T-helper 17 cell (primary cell): Measurements from ENCODE around the gene SMCR8. TPM values are rescaled to one million over a fixed set of nuclear protein-coding genes. Genes with fewer than 3 reads are reported as not detected.
"Not testable (repeated sequence)": the region's sequence is repeated elsewhere in the genome, so short reads cannot be mapped to it uniquely, and the experiment has no call there.

Experiments used
- ATAC-seq: fragments of 150-1000 bp; cut with Tn5 transposase; 2 replicates; pipeline ENCODE4 v1.10.0; 2021; ENCODE audit warnings: mild to moderate bottlenecking, moderate library complexity
- DNase-seq, 3 donors: peaks; one replicate each; pipeline versions ENCODE4 v3.0.0 to v3.0.0-alpha.2; 2020 to 2021
- H3K9me3 ChIP-seq: one replicate; pipeline ENCODE4 v1.7.0; 2013; ENCODE audit warnings: low read length, mild to moderate bottlenecking; ENCODE audit not compliant: control insufficient read depth, poor library complexity, severe bottlenecking
- H3K27ac Mint-ChIP-seq: one replicate; pipeline ENCODE4 v1.8.0; 2022; ENCODE audit warnings: mild to moderate bottlenecking, moderate library complexity, mixed read lengths
- H3K27me3 Mint-ChIP-seq: one replicate; pipeline ENCODE4 v1.8.0; 2022; ENCODE audit warnings: mixed read lengths
- H3K36me3 Mint-ChIP-seq: one replicate; pipeline ENCODE4 v1.8.0; 2022; ENCODE audit warnings: low read depth, mixed read lengths
- H3K4me1 Mint-ChIP-seq: one replicate; pipeline ENCODE4 v1.8.0; 2022; ENCODE audit warnings: mild to moderate bottlenecking, mixed read lengths
- H3K4me3 Mint-ChIP-seq: one replicate; pipeline ENCODE4 v1.8.0; 2022; ENCODE audit warnings: mild to moderate bottlenecking, moderate library complexity, mixed read lengths
- total RNA-seq, 4 donors: library from RNA in 2 of 4; stranded (reverse) in 2 of 4; gene quantifications; one replicate each; pipeline ENCODE4 v1.2.3 and lab custom pipeline; 2022 to 2026

The SMCR8 gene
- total RNA-seq, 2 donors from 2014 or later, result 37.9 to 51.6 TPM

DNA sequence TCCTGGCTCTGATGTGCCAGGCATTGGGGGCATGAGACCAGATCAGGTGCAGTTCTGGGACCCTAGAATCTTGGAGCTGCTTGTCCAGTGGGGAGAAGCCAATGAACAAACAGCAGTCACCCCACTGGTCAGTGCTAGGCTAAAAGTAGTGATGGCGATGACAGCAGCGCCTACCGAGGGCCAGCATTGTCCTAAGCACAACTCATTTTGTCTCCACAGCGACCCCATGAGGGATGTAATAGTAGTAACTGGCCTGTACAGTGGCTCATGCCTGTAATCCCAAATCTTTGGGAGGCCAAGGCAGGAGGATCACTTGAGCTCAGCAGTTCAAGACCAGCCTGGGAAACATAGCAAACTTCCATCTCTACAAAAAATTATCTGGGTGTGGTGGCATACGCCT is 6.2 kb downstream of the SMCR8 start:
- Mint-ChIP-seq H3K27me3 (no peaks in the 10 kb centered on the region), H3K4me1 (peaks cover 34% of the 10 kb centered on the region), H3K36me3 (no peaks in the 10 kb centered on the region), H3K27ac (peak overlapping the region; percentile 43), H3K4me3 (no peak overlapping the region)
- no peak for ATAC-seq
- DNase-seq, result no peak
- H3K9me3 ChIP-seq, result no peaks in the 10 kb centered on the region

DNA sequence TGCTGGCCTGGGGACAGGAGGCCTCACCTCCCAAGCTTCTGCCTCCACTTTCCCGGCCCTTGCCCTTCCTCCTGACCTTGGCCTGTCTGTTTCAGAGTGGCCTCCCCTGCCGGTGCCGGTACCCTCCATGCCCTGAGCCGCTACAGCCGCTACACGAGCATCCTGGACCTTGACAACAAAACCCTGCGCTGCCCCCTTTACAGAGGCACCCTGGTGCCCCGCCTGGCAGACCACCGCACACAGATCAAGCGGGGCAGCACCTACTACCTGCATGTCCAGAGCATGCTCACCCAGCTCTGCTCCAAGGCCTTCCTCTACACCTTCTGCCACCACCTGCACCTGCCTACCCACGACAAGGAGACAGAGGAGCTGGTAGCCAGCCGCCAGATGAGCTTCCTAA is 7.4 kb downstream of the SMCR8 start:
- no peaks in the 10 kb centered on the region for H3K36me3 Mint-ChIP-seq
- no peaks in the 10 kb centered on the region for H3K9me3 ChIP-seq
- H3K27ac Mint-ChIP-seq, result peak overlapping the region; percentile 43
- DNase-seq (no peak), ATAC-seq (no peak)
- no peaks in the 10 kb centered on the region for H3K27me3 Mint-ChIP-seq
- no peak overlapping the region for H3K4me3 Mint-ChIP-seq
- peaks cover 33% of the 10 kb centered on the region for H3K4me1 Mint-ChIP-seq

DNA sequence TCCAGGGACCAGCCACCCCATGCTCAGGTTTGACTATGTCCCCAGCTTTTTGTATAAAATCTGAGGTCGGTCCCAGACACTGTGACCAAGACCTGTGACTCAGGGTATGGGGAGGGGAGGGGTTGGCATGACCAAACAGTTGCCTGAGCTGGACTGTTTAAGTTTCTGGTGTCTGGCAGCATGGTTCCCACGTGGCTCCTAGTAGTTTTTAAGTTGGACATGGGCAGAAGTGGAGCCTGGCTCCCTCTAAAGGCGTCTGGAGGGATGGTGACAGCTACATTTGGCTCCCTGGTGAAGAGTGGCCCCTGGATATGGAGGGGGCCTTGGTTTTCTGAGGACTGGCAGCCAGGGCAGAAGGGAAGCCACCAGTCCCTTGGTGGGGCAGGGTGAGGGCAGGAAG is 7.9 kb downstream of the SMCR8 start:
- no peaks in the 10 kb centered on the region for H3K9me3 ChIP-seq
- H3K27me3 Mint-ChIP-seq, result no peaks in the 10 kb centered on the region
- DNase-seq, result no peak
- peaks cover 31% of the 10 kb centered on the region for H3K4me1 Mint-ChIP-seq
- peak overlapping the region; percentile 43 for H3K27ac Mint-ChIP-seq
- no peak overlapping the region for H3K4me3 Mint-ChIP-seq
- ATAC-seq, result no peak
- H3K36me3 Mint-ChIP-seq, result no peaks in the 10 kb centered on the region

DNA sequence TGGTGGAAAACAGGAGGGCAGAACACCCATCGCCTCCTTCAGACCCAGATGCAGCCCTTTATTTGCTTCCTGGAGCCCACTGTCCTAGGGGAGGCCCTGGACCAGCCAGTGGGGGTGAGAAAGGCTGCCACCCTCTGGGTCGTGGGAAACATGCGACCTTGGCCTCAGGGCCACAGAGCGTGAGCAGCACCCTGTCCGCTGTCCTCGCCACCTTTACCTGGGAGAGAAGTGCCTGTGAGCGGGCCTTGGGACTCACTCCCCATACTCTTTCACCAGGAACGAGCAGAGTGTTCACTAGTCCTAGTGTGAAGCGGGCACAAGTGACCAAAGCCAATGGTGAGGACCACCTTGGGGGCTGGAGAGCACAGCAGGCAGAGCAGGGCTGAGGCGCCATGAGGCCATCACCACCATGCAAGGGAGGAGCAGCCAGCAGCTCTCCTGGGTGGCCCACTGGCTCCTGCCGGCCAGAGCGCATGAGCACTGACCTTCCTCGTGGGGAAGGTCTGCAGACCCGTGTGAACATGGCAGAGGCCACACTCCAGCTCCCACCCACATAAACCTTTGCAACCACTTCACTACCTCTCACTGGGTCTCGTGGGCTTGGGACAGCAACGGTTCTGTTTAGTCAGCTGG is 8.5 kb downstream of the SMCR8 start:
- H3K4me1 Mint-ChIP-seq, result peaks cover 28% of the 10 kb centered on the region
- no peaks in the 10 kb centered on the region for H3K9me3 ChIP-seq
- H3K27me3 Mint-ChIP-seq, result no peaks in the 10 kb centered on the region
- no peak overlapping the region for H3K27ac Mint-ChIP-seq
- H3K36me3 Mint-ChIP-seq, result no peaks in the 10 kb centered on the region
- no peak overlapping the region for H3K4me3 Mint-ChIP-seq
- DNase-seq (no peak), ATAC-seq (no peak)

DNA sequence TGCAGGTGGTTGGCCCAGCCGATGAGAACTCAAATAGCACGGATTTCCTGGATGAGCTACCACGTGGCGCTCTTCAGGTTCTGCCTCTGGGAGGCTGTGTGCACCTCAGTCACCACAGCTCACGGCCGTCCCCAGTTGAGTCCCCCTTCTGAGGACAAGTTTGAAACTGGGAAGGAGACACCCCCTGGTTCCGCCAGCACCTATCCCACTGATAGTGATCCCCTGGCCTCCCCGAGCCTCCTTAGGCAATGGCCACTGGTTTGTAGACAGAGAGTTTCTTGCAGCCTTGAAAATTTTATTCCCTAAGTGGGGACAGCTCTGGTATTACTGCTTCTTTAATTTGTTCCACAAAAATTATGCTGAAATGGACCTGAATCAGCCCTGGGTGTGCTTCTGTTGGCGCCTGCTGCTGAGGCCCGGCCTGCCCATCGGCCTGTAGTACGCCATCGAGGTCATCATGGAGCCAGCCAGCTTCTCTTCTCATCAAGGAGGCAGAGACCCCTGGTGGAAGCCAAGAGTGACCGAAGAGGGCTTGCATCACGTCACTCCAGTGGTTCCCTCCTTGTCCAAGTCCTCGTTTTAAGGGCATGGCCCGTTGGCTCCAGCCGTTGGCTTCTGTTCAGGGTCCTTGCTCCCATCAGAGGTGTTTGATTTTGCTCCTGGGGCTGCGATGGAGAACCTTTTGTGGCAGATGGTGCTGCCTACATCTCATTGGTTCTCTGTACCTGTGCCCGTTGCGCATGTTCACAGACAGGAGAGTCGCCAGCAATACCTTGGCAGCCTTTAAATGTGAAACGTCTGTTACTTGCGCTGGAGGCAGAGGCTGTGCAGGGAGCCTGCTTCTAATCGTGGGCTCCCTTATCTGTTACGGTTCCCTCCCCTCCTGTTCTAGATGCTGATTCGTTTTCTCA is 9.3 kb downstream of the SMCR8 start:
- DNase-seq (no peak), ATAC-seq (no peak)
- H3K36me3 Mint-ChIP-seq, result no peaks in the 10 kb centered on the region
- no peaks in the 10 kb centered on the region for H3K9me3 ChIP-seq
- H3K4me1 Mint-ChIP-seq, result peaks cover 25% of the 10 kb centered on the region
- H3K27me3 Mint-ChIP-seq, result no peaks in the 10 kb centered on the region
- no peak overlapping the region for H3K27ac Mint-ChIP-seq
- no peak overlapping the region for H3K4me3 Mint-ChIP-seq

DNA sequence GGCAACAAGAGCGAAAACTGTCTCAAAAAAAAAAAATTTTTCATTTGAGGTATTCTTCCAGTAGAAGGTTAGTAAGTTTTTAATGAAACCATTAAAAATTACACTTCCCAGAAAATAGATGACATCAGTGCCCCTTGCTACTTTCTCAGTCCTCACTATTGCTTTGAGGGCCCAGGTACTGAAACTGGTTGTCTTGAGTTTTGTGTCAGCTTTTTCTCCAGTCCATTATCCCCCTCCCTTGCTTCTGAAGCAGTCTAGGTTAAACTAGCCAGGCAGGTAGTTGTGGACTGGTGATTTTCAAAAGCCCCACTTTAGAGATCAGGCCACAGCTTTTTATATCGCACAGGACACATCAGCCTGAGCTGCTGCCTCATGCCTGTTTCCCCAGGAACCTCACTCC is 10.9 kb downstream of the SMCR8 start:
- Mint-ChIP-seq H3K4me3 (no peak overlapping the region), H3K27ac (no peak overlapping the region), H3K36me3 (no peaks in the 10 kb centered on the region), H3K27me3 (no peaks in the 10 kb centered on the region), H3K4me1 (peaks cover 14% of the 10 kb centered on the region)
- H3K9me3 ChIP-seq, result no peaks in the 10 kb centered on the region
- DNase-seq (no peak), ATAC-seq (no peak)

DNA sequence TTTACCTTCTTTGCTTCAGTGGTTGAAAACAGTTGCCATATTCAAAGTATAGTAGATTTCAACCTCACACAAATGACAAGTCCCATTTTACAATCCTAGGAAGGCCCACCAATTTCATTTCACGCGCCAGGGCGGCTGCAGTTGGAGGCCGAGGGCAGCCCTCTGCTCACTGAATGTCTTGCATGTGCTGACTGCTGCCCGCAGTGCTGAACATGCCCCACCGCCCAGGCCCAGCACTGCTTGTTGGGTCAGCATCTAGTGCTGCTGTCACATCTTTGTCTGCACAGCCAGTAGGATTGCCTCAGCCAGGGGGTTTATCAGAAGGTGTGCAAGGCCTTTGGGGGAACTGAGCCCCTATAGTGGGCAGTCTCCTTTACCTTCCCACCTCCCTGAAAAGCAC is 11.5 kb downstream of the SMCR8 start:
- Mint-ChIP-seq H3K27ac (no peak overlapping the region), H3K36me3 (no peaks in the 10 kb centered on the region), H3K27me3 (no peaks in the 10 kb centered on the region), H3K4me3 (no peak overlapping the region), H3K4me1 (peaks cover 15% of the 10 kb centered on the region)
- no peaks in the 10 kb centered on the region for H3K9me3 ChIP-seq
- no peak for ATAC-seq
- no peak for DNase-seq

DNA sequence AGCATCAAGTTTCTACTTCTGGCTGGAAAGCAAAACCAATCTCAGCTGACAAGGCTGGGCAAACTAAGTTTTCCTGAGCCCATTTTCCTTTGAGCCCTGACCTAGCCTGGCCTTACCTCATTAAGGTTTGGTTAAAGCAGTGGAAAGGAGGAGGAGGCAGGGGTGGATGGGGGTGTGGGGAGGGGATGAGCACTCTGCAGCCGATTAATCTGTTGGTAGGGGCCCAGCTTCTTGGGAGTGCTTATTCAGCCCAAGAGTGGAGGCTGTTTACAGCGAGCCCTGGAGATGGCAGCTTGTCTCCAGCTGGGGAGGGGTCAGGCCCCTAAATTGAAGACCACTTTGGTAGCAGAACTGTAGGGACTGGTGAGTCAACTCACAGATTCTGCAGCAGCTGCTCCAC is 12.0 kb downstream of the SMCR8 start:
- H3K9me3 ChIP-seq, result no peaks in the 10 kb centered on the region
- H3K27me3 Mint-ChIP-seq, result no peaks in the 10 kb centered on the region
- no peak overlapping the region for H3K4me3 Mint-ChIP-seq
- peaks cover 16% of the 10 kb centered on the region for H3K4me1 Mint-ChIP-seq
- no peak overlapping the region for H3K27ac Mint-ChIP-seq
- H3K36me3 Mint-ChIP-seq, result no peaks in the 10 kb centered on the region
- DNase-seq (no peak), ATAC-seq (no peak)

DNA sequence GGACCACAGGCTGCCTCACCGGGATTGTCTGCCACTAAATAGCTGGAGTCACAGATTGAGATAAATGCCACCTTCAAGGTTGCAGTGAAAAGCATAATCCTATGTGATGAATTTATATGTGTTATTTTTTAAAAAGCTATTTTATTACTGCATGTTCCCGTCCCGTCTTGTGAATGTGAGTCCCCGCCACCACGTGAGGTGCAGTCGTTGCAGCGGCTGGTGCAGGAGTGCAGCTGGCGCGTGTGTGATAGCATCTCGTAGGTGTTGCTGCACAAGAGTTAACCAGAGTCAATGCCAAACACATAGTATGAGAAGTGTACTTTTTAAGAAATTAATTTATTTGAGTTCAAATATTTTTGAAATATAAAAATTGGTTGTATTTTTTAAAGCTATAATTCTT is 12.5 kb downstream of the SMCR8 start:
- no peak overlapping the region for H3K27ac Mint-ChIP-seq
- H3K4me1 Mint-ChIP-seq, result peaks cover 17% of the 10 kb centered on the region
- no peak overlapping the region for H3K4me3 Mint-ChIP-seq
- no peaks in the 10 kb centered on the region for H3K27me3 Mint-ChIP-seq
- H3K9me3 ChIP-seq, result no peaks in the 10 kb centered on the region
- DNase-seq (no peak), ATAC-seq (no peak)
- H3K36me3 Mint-ChIP-seq, result no peaks in the 10 kb centered on the region

DNA sequence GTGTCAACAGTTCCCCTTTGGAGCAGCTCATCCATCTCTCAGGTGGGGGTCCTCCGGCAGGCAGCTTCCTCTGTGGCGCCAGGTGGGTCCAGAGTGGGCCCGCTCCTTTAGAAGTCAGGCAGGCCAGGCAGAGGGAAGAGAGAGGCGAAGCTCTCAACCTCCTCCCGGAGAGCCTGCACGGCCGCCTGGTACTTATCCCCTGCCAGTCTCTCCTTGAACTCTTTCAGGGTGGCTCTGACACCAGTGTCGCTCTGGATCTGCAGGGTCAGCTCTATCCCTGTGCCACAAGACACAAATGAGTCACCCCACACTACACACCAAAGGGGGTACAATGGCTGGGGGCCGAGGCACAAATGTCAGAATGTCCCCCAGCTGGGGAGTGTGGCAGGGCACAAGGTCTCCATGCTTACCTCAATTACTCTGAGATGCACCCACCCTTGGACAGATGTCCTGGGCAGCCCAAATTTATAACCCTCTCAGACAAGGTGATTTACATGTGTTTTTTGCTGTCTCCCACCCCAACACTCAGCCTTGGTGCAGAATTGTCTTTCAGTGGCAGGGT is 13.6 kb downstream of the SMCR8 start:
- no peaks in the 10 kb centered on the region for H3K27me3 Mint-ChIP-seq
- no peaks in the 10 kb centered on the region for H3K9me3 ChIP-seq
- DNase-seq (no peak), ATAC-seq (no peak)
- no peaks in the 10 kb centered on the region for H3K36me3 Mint-ChIP-seq
- no peak overlapping the region for H3K4me3 Mint-ChIP-seq
- peaks cover 17% of the 10 kb centered on the region for H3K4me1 Mint-ChIP-seq
- no peak overlapping the region for H3K27ac Mint-ChIP-seq

DNA sequence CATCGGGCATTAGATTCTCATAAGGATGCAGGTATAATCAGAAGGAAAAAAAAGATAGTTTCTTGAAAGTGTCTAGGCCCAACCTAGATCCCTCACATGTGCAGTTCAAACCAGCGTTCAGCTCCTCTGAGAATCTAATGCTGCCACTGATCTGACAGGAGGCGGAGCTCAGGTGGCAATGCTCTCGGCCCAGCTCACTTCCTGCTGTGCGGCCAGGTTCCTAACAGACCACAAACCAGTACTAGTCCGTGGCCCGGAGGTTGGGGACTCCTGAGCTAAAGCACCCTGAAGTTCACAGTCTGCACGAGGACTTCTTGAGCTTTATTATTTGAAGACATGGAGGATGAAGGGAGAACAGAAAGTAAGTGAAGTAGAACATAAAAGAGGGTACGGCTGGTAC is 16.8 kb downstream of the SMCR8 start:
- peak overlapping the region; percentile 88 for H3K27ac Mint-ChIP-seq
- DNase-seq, result no peak
- H3K27me3 Mint-ChIP-seq, result no peaks in the 10 kb centered on the region
- no peaks in the 10 kb centered on the region for H3K36me3 Mint-ChIP-seq
- H3K9me3 ChIP-seq, result no peaks in the 10 kb centered on the region
- ATAC-seq, result peak; percentile 75
- peaks cover 10% of the 10 kb centered on the region for H3K4me1 Mint-ChIP-seq
- H3K4me3 Mint-ChIP-seq, result peak overlapping the region; percentile 73

DNA sequence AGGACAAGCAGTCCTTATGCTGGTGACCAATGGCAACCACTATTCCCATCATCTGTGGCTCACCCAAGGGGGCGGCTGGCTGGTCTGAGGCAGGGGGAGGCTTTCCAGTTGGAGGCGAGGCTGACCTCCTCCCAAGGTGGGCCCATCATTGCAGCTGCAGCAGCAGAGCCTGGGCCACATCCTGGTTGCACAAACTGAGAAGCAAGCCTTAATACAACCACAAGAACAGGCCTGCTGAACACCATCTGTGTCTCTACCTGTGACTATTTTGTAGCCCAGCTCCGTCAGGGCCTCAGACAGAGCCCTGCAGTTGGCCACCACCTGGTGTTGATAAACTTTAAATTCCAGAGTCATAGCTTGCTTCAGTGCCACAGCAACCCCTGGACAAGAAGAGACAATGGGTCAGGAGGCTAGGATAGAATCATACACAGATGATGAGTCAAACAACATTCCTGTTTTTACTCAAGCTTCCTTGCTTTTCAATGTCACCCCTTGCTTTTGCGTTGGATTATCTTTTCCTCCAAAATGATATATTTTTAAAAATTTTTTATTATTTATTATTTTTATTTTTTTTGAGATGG is 17.9 kb downstream of the SMCR8 start:
- Mint-ChIP-seq H3K36me3 (no peaks in the 10 kb centered on the region), H3K27ac (peak overlapping the region; percentile 88), H3K27me3 (no peaks in the 10 kb centered on the region), H3K4me3 (no peak overlapping the region), H3K4me1 (peaks cover 10% of the 10 kb centered on the region)
- ATAC-seq (no peak), DNase-seq (no peak)
- no peaks in the 10 kb centered on the region for H3K9me3 ChIP-seq

DNA sequence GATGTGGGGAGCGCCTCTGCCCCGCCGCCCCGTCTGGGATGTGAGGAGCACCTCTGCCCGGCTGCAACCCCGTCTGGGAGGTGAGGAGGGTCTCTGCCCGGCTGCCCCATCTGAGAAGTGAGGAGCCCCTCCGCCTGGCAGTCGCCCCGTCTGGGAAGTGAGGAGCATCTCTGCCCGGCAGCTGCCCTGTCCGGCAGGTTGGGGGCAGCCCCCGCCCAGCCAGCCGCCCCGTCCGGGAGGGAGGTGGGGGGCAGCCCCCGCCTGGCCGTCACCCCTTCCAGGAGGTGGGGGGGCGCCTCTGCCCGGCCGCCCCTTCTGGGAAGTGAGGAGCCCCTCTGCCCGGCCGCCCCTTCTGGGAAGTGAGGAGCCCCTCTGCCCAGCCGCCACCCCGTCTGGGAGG is 23.1 kb downstream of the SMCR8 start:
- not testable (repeated sequence) for H3K9me3 ChIP-seq, H3K36me3 Mint-ChIP-seq, ATAC-seq

More for the DNA sequence above, 23.1 kb downstream of the SMCR8 start:
- H3K27me3 Mint-ChIP-seq, H3K4me3 Mint-ChIP-seq, DNase-seq, H3K27ac Mint-ChIP-seq, H3K4me1 Mint-ChIP-seq: not testable (repeated sequence)
